RWPE1 (cell line): ENCODE data around the gene CTNNA3.

Experiments
- CTCF ChIA-PET: fragments of 350-600 bp; sonication (Branson Sonifier 250); formaldehyde crosslinking; extraction: SDS; loops from one replicate; lab custom pipeline; 2021; lab: Yijun Ruan, JAX
- POLR2A ChIA-PET: fragments of 400-600 bp; formaldehyde crosslinking; extraction: SDS; loops from one replicate; lab custom pipeline; 2020; ENCODE audit warnings: antibody characterized with exemption; ENCODE audit not compliant: low non-redundant PET; lab: Yijun Ruan, JAX
- DNase-seq: peaks from one replicate; pipeline ENCODE4 v3.0.0; 2012; ENCODE audit warnings: low spot score
- H3K27ac ChIP-seq: fragments of 450-650 bp; 2 replicates; pipeline ENCODE4 v1.5.1; 2017
- TF ChIP-seq, protein P1 (sequence below): fragments of 450-650 bp; conservative IDR thresholded peaks from 2 replicates; pipeline ENCODE4 v1.5.1; 2017; ENCODE audit warnings: low read depth, mild to moderate bottlenecking

CTNNA3 gene

DNA sequence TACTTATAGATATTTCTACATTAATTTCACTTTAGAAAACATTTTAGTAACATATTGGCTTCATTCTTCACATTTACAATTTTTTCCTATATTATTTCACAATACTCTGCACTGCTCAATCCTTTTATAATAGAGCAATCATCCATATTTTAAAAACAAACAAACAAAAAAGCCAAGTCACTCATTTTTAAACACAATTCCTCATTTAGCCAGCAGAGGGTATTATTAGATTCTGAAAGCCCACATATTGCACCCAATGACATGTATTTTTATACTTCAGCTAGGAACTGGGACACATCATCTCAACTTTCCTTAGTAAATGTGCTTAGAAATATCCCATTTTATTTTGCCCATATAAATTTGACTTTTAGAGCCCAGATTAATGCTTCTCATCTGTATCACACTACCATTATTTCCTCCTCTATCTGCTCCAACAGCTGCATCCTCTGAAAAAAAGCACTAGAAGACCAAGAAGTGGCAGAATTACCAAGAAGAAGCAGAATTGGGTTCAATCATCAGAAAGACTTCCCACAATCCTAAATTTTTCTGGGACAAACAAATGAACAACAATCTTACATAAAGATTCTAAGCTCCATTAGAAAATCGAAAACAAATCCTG, 29.5 kb downstream of the CTNNA3 start:
- ChIA-PET CTCF (interaction anchor here (0.6 to 1.7 kb wide), 6 partner anchors 9 to 565 kb away, joined by 3 to 15 read pairs (median 4); partner anchors contain the start of gene ATOH7), POLR2A (no interaction called here)

DNA sequence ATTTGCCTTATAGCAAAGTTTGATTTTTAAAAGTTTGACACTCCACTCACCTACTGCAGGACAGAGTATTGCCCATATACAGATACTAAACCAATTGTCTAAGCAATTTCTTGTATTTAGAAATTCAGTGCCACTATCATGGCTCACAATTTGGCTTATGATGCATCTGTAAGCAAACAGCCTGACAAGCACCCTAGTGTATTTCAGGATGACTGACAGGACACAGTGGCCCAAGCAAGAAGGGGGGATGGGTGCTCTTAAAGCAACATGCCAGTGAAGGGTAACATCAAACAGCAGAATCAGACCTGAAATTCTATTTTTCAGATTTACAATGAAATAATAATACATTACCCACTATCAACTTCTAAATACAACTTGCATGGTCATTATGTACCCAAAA, 30.5 kb downstream of the CTNNA3 start:
- TF ChIP-seq, protein P1, sequence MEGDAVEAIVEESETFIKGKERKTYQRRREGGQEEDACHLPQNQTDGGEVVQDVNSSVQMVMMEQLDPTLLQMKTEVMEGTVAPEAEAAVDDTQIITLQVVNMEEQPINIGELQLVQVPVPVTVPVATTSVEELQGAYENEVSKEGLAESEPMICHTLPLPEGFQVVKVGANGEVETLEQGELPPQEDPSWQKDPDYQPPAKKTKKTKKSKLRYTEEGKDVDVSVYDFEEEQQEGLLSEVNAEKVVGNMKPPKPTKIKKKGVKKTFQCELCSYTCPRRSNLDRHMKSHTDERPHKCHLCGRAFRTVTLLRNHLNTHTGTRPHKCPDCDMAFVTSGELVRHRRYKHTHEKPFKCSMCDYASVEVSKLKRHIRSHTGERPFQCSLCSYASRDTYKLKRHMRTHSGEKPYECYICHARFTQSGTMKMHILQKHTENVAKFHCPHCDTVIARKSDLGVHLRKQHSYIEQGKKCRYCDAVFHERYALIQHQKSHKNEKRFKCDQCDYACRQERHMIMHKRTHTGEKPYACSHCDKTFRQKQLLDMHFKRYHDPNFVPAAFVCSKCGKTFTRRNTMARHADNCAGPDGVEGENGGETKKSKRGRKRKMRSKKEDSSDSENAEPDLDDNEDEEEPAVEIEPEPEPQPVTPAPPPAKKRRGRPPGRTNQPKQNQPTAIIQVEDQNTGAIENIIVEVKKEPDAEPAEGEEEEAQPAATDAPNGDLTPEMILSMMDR, result no peak

More for the DNA sequence above, 29.5 kb downstream of the CTNNA3 start:
- TF ChIP-seq, protein P1, result peak; percentile 44; the same call in 1 of the 2 replicates
- no peak overlapping the region for H3K27ac ChIP-seq
- DNase-seq, result peak; percentile 26

DNA sequence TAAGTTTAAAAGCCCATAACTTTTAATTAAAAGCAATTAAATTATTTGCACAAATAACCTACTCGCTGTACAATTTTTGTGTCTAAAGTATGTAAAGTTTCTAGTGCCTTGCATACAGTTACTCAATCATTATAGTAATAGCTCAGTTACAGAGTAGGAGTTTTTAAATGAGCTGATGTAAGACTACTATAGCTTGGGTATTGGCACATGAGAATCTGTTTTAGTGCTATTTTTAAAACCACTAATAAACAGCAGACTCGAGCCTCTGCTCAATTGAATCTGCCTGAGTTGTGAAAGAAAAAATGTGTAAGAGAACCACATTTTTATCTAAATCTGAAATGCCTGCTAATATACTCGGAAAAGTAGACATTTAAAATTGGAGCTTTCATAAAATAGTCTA, 31.1 kb downstream of the CTNNA3 start:
- ChIA-PET CTCF (interaction anchor here (0.6 to 1.3 kb wide), 2 partner anchors 96 to 115 kb away, joined by 3 read pairs; no protein-coding TSS in a partner anchor), POLR2A (no interaction called here)
- TF ChIP-seq, protein P1, result no peak
- no peak overlapping the region for H3K27ac ChIP-seq
- no peak for DNase-seq

More for the DNA sequence above, 30.5 kb downstream of the CTNNA3 start:
- CTCF ChIA-PET, result interaction anchor here (0.9 kb wide), 1 partner anchor 120 kb away, joined by 5 read pairs; no protein-coding TSS in a partner anchor
- POLR2A ChIA-PET, result no interaction called here
- no peak for DNase-seq
- H3K27ac ChIP-seq, result no peak overlapping the region

DNA sequence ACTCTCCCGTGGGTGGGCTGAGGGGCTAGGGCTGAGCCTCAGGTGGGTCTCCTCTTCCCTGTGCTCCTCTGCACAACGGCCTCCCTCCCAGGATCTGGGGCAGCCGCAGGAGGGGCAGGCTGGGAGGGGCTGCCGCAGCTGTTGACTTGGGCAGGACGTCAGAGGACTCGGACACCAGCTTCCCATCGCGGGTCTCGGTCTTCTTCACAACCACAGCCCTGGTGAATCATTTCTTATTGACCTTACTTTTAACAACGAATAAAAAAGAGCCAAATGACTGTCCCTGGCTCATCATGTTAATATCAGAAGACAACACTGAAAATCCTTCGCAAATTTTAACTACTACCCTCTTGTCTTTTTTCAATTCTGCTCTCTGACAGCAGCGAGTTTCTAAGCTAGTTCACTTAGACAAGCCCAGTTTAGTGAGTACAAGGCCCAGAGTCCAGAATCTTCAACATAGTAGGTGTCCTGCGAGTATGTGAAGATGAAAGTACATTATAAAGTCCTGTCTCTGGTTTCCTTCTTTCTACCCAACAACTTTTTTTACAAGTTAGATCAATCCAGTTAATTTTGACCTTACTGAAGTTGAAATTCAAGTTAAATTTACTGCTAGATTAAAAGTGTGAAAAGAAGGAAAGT, 32.4 kb downstream of the CTNNA3 start:
- CTCF ChIA-PET, result interaction anchor here (0.6 to 1.3 kb wide), 2 partner anchors 89 to 116 kb away, joined by 3 to 4 read pairs; no protein-coding TSS in a partner anchor
- POLR2A ChIA-PET, result no interaction called here
- no peak overlapping the region for H3K27ac ChIP-seq
- TF ChIP-seq, protein P1, result no peak
- no peak for DNase-seq

DNA sequence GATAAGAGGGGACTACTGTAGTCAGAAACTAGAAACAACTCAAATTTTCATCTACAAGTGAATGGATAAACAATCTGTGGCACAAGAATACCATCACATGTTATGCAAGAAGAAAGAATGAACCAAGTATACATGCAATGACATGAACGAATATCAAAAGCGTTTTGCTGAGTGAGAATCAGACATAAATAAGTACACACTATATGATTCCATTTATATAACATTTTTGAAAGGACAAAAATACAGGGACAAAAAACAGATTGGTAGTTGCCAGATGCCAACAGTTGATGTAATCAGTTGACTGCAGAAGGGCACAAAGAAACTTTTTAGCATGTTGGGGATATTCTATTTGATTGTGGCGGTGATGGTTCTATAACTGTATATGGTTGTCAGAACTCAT, 33.6 kb downstream of the CTNNA3 start:
- no peak for DNase-seq
- H3K27ac ChIP-seq, result no peak overlapping the region
- TF ChIP-seq, protein P1, result no peak
- ChIA-PET CTCF (no interaction called here), POLR2A (no interaction called here)

DNA sequence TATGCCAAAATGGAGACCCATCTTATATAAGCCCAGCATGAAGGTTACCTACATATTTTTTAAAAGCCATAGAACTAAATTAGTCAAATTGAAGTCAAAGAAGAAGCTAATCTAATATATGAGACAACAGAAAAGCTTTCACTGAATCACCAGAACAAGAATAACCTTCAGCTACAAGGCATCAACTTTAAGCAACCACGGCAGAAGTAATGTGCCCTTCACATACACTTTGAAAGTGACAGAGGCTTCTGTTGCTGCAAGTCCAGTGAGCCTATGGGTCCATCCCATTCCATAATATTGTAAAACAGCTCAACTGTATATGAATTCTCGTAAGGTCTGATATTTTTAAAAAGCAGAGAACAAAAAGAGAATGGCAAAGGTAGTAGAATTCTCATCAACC, 36.5 kb downstream of the CTNNA3 start:
- TF ChIP-seq, protein P1, result no peak
- ChIA-PET CTCF (interaction anchor here (1.5 kb wide), 1 partner anchor 129 kb away, joined by 4 read pairs; no protein-coding TSS in a partner anchor), POLR2A (no interaction called here)
- no peak for DNase-seq
- no peak overlapping the region for H3K27ac ChIP-seq
